PC-9 (cell line): ENCODE measurements around the gene ARID5B.

Experiments
- EZH2 ChIP-seq: fragments of 200-600 bp; sonication (generic); IDR thresholded peaks from 2 replicates; pipeline ENCODE4 v1.8.0; 2017; ENCODE audit warnings: antibody characterized with exemption, low read depth
- TF ChIP-seq, protein P1 (sequence below): fragments of 200-600 bp; sonication (generic); conservative IDR thresholded peaks from 2 replicates; pipeline ENCODE4 v1.6.1; 2017; ENCODE audit warnings: mixed run types, antibody characterized with exemption, mild to moderate bottlenecking, moderate library complexity

DNA sequence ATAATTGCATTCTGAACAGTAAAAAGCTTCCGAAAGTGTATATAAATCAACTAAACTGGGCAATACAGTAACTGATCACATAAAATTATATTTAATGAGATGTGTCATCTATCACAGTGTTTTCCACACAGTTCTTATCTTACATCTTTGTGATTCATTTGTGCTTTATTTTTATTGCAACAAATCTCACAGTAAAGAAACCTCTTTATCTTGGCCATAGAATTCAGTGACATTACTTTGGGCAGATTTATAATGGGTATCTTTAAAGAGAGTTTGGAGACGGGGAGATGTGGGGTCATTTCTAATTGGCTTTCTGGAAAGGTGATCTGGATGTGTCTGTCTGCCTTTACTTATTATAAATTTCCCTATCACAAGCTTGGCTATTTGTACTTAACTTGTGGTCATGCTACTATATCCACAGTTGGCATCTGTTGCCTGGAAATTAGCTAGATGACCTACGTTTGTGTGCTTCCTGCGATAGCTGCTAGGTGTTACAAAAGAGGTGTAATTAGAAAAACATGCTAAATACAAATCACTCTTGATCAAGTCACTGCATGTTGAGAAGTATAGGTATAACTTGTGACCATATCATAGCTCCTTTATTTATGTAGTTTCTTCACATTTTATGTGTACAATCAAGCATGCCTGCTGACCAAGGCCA lies 123.8 kb downstream of the ARID5B start:
- TF ChIP-seq, protein P1, sequence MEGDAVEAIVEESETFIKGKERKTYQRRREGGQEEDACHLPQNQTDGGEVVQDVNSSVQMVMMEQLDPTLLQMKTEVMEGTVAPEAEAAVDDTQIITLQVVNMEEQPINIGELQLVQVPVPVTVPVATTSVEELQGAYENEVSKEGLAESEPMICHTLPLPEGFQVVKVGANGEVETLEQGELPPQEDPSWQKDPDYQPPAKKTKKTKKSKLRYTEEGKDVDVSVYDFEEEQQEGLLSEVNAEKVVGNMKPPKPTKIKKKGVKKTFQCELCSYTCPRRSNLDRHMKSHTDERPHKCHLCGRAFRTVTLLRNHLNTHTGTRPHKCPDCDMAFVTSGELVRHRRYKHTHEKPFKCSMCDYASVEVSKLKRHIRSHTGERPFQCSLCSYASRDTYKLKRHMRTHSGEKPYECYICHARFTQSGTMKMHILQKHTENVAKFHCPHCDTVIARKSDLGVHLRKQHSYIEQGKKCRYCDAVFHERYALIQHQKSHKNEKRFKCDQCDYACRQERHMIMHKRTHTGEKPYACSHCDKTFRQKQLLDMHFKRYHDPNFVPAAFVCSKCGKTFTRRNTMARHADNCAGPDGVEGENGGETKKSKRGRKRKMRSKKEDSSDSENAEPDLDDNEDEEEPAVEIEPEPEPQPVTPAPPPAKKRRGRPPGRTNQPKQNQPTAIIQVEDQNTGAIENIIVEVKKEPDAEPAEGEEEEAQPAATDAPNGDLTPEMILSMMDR, result no peak
- TF ChIP-seq EZH2, result no peak
